GM19025 (cell line): ENCODE measurements around the gene PATL2.
"Not testable (repeated sequence)": the region's sequence is repeated elsewhere in the genome, so short reads cannot be mapped to it uniquely, and the experiment has no call there.

Experiments used
- ATAC-seq: cut with Tn5 transposase; IDR thresholded peaks from one replicate; pipeline ENCODE4 v1.9.1; 2021; ENCODE audit warnings: mild to moderate bottlenecking, low read depth, moderate library complexity; ENCODE audit not compliant: unreplicated experiment

The PATL2 gene

GRCh38 chr15:44656913-44657312, 54.2 kb downstream of the PATL2 start:
- no peak for ATAC-seq

- no peak for ATAC-seq
Observed at GRCh38 chr15:44656298-44656697, 54.8 kb downstream of the PATL2 start.

DNA sequence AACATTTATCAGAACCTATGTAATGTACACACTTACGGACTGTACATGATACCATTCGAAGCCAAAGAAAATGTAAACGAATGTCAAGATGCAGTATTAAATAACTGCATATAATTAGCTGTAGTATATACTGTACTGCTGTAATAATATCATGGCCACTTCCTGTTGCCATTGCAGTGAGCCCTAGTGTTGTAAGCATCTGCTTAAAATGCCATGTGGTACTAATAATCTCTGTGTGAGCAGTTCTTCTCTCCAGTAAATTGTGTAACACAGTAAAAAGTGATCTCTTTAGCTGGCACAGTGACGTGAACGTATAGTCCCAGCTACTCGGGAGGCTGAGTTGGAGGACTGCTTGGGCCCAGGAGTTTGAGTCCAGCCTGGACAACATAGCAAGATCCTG, 56.3 kb downstream of the PATL2 start:
- no peak for ATAC-seq

- ATAC-seq: no peak
Observed at GRCh38 chr15:44647637-44648036, 63.5 kb downstream of the PATL2 start.

GRCh38 chr15:44647036-44647435, 64.1 kb downstream of the PATL2 start:
- no peak for ATAC-seq

GRCh38 chr15:44646460-44646859, 64.7 kb downstream of the PATL2 start:
- ATAC-seq: no peak

- no peak for ATAC-seq
Observed at GRCh38 chr15:44641651-44642050, 69.5 kb downstream of the PATL2 start.

- ATAC-seq: no peak
Observed at GRCh38 chr15:44636976-44637375, 74.1 kb downstream of the PATL2 start.

GRCh38 chr15:44633603-44634002, 77.5 kb downstream of the PATL2 start:
- ATAC-seq: no peak

- not testable (repeated sequence) for ATAC-seq
Observed at GRCh38 chr15:44625286-44625685, 85.8 kb downstream of the PATL2 start.

GRCh38 chr15:44623178-44623577, 87.9 kb downstream of the PATL2 start:
- no peak for ATAC-seq

- no peak for ATAC-seq
Observed at GRCh38 chr15:44620081-44620480, 91.0 kb downstream of the PATL2 start.

GRCh38 chr15:44616974-44617373, 94.1 kb downstream of the PATL2 start:
- no peak for ATAC-seq
